ENCODE data around the gene ATRNL1. TPM values are rescaled to one million over a fixed set of nuclear protein-coding genes. Genes with fewer than 3 reads are reported as not detected.
"Not testable (repeated sequence)": the region's sequence is repeated elsewhere in the genome, so short reads cannot be mapped to it uniquely, and the experiment has no call there.

Gene ATRNL1
- total RNA-seq, 2 experiments from 2014 or later = 0.17 to 0.19 TPM

DNA sequence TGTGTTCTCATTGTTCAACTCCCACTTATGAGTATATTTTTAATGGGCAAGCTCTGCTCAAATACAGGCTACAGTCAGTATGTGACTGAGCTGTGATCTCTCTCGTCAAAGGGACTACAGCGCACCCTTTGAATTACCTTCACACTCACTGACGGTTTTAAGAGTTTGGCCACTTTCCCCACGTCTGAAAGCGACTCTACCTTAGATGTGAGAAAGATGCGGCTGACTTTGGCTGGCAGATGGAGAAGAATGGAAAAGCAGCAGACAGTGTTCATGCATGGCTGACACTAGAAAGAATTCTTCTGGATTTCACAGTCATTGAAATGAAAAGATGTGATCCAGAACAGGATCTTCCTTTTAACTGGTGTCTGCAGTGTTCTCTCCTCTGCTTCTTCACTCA lies 2.0 kb upstream of the ATRNL1 start:
- CTCF ChIA-PET = no interaction called here
- POLR2A ChIA-PET = no interaction called here

DNA sequence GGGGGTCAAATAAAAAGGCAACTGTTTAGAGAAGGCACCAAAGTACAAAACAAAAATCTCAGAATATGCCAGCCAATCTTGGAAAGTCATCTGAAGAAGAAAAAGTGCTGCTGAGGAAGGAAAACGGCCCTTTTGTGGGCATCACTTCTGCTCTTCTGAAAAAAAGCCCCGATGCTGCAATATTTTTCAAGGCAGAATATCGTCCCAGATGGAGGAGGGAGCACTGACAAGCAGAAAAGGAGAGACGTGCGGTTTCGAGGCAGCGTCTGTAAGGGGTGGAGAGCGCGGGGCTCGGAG lies 959 bp upstream of the ATRNL1 start:
- ChIA-PET POLR2A (no interaction called here), CTCF (no interaction called here)

- CTCF ChIA-PET = interaction anchor here (0.7 kb wide), 1 partner anchor 650 kb away, joined by 3 read pairs; no protein-coding TSS in a partner anchor
- POLR2A ChIA-PET = no interaction called here
These were observed 445 bp upstream of the ATRNL1 start for GRCh38 chr10:115092555-115093285.

GRCh38 chr10:115093776-115094408 lies 727 bp downstream of the ATRNL1 start:
- ChIA-PET CTCF (no interaction called here), POLR2A (no interaction called here)

DNA sequence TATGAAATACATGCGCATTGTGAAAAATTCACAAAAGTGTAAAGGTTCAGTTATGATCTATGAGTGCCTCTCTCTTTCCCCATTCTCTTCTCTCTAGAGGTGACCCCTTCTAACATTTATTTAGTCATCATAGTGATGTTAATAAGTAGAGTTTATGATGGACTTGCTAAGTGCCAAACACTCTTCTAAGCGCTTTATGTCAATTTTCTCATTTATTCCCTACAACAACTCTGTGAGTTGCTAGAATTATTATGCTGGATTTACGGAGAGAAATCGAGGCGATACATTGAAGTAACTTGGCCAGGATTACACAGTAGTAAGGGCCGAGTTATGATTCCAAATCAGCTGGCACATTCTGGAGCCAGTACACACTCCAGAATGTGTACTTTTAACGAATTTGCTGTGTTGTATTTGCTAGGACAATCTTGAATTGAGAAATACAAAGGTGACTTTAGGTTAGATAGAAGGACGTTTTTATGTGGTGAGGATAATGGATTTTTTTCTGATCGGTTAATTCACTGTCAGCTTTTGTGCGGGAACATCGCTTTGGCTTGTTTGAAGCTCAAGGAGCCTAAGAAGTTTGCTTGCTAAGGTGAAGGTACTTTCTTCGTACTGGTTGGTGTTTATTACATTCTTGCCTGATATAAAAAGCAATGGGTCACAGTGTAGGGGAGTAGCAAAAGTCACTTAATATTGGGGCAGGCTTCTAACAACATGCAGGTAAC lies 1.4 kb downstream of the ATRNL1 start:
- POLR2A ChIA-PET = no interaction called here
- CTCF ChIA-PET = no interaction called here

DNA sequence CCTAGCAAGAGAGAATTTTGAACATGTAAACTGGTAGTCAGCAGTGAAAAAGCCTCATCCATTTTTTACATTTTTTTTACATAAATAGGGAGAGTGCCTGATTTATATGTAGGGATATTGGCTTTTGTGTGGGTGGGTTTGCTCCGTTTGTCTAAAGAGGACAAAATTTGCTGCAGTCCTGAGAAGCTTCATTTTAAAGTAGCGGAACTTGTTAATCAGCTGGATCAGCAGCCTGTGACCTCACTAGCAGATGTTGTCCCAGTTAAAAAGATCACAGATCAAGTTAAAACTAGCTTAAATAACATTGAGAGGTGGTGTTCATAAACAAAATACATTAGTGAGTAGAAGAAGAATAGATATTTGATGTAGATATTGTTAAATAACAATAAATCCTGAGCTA lies 2.6 kb downstream of the ATRNL1 start:
- ChIA-PET CTCF (no interaction called here), POLR2A (no interaction called here)

DNA sequence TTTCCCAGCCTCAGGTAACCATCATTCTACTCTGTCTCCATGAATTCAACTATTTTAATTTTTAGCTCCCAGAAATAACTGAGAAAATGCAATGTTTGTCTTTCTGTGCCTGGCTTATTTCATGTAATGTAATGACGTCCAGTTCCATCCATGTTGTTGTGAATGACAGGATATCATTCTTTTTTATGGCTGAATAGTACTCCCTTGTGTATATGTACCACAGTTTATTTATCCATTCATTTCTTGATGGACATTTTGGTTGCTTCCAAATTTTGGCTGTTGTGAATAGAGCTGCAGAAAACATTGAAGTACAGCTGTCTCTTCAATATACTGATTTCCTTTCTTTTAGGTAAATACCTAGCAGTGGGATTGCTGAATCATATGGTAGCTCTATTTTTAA lies 10.5 kb downstream of the ATRNL1 start:
- POLR2A ChIA-PET = no interaction called here
- CTCF ChIA-PET = no interaction called here

GRCh38 chr10:115105411-115105810 lies 12.2 kb downstream of the ATRNL1 start:
- POLR2A ChIA-PET, CTCF ChIA-PET: not testable (repeated sequence)

GRCh38 chr10:115107830-115108229 lies 14.7 kb downstream of the ATRNL1 start:
- CTCF ChIA-PET = no interaction called here
- POLR2A ChIA-PET = no interaction called here

GRCh38 chr10:115117301-115117700 lies 24.1 kb downstream of the ATRNL1 start:
- ChIA-PET POLR2A (no interaction called here), CTCF (no interaction called here)

GRCh38 chr10:115118346-115118745 lies 25.2 kb downstream of the ATRNL1 start:
- POLR2A ChIA-PET = no interaction called here

DNA sequence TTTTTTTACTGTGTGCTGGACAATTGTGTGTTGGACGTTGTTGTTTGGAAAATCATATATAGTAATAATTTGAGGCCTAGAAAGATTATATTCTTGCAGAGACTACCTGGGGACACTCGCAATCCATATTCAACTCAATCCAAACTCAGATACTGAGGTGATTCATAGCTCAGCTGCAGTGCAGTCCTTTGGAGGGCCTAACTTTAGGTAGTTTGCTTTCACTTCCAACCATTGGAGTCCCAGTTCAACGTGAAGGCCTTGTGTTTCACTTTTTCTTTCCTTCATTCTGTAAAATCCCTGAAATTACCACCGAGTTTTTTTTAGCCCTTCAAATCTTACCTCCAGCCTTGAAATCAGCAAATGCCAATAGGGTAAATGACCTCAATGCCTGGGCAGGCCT lies 32.3 kb downstream of the ATRNL1 start:
- ChIA-PET CTCF (no interaction called here), POLR2A (no interaction called here)

More at GRCh38 chr10:115118346-115118745, 25.2 kb downstream of the ATRNL1 start:
- CTCF ChIA-PET = no interaction called here

DNA sequence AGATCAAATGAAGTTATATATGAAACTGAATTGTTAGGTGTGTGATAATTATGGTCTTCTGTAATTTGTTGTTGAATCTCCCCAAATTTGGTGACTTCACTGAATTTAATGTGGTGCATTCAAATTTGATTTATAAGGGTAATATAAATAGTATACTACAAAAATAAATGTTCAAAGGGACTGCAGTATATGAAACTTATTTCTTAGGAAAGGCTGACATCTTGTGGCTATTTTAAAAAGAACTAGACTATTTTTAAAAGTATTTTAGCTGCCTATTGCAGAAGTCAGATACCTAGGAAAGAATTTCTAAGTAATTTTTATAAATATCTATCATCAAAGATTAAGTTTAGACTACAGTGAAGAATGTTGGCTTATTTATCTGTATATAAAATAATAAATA lies 36.6 kb downstream of the ATRNL1 start:
- ChIA-PET CTCF (interaction anchor here (1.2 to 1.3 kb wide), 2 partner anchors 252 to 825 kb away, joined by 4 read pairs; no protein-coding TSS in a partner anchor), POLR2A (no interaction called here)

DNA sequence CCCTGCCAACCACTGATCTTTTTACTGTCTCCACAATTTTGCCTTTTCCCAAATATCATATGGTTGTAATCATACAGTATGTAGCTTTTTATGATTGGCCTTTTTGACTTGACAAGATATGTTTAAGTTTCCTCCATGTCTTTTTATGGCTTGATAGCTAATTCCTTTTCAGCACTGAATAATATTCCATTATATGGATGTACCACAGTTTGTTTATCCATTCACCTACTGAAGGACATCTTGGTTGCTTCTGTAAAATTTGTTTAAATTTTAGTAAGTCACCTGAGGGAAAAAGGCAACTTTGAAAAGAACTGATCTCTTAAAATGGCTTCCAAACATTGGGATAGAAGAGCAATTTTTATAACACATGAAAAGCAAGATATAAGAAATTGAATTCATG lies 43.5 kb downstream of the ATRNL1 start:
- ChIA-PET POLR2A (no interaction called here), CTCF (no interaction called here)

DNA sequence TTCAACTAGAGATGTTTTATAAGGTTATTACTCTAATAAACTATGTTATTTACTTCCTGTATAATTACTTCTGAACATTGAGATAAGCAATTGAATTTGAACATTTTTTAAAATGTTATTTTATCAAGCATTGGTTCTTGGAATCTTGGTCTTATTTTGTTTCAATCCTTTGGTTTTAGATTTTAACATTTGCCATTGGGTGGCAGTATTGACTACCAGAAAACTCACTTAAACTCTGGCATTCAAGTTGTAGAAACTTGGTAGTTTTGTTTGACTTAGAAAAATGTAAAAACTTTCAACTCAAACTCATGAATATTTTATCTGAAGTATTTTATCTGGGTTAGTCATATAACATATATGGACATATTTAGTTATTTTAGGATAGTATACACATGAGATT lies 48.1 kb downstream of the ATRNL1 start:
- ChIA-PET POLR2A (no interaction called here), CTCF (no interaction called here)

- CTCF ChIA-PET = no interaction called here
These were observed 64.2 kb downstream of the ATRNL1 start for GRCh38 chr10:115157357-115157756.

GRCh38 chr10:115163129-115163528 lies 70.0 kb downstream of the ATRNL1 start:
- ChIA-PET CTCF (no interaction called here), POLR2A (no interaction called here)

More at GRCh38 chr10:115157357-115157756, 64.2 kb downstream of the ATRNL1 start:
- POLR2A ChIA-PET = no interaction called here

GRCh38 chr10:115164220-115164619 lies 71.1 kb downstream of the ATRNL1 start:
- CTCF ChIA-PET = no interaction called here
- POLR2A ChIA-PET = no interaction called here

DNA sequence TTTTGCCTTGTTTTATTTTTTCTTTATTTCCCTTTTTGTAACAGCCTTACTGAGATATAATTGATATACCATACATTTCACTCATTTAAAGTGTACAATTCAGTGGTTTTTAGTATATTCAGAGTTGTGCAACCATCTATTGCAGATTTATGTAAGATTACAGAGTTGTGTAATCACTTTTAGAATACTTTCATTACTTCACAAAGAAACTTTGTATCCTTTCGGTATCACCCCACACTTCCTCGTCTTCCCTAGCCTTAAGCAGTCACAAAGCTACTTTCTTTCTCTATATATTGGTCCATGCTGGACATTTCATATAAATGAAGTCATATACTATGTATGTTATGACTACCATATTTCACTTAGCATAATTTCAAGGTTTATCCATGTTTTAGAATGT lies 74.6 kb downstream of the ATRNL1 start:
- CTCF ChIA-PET = no interaction called here
- POLR2A ChIA-PET = no interaction called here

GRCh38 chr10:115171392-115171960 lies 78.3 kb downstream of the ATRNL1 start:
- CTCF ChIA-PET = no interaction called here

GRCh38 chr10:115173915-115174443 lies 80.8 kb downstream of the ATRNL1 start:
- POLR2A ChIA-PET = no interaction called here

More at GRCh38 chr10:115171392-115171960, 78.3 kb downstream of the ATRNL1 start:
- POLR2A ChIA-PET = no interaction called here

More at GRCh38 chr10:115173915-115174443, 80.8 kb downstream of the ATRNL1 start:
- CTCF ChIA-PET = no interaction called here

All from activated CD8-positive, alpha-beta memory T cell treated with anti-CD3 and anti-CD28 coated beads for 36 hours (primary cell).